HG03558 (cell line): Measurements from ENCODE around the gene PALS1.
"Not testable (repeated sequence)": the region's sequence is repeated elsewhere in the genome, so short reads cannot be mapped to it uniquely, and the experiment has no call there.

Experiments
- ATAC-seq: cut with Tn5 transposase; IDR thresholded peaks from one replicate; pipeline ENCODE4 v1.9.1; 2021; ENCODE audit warnings: moderate number of reproducible peaks; ENCODE audit not compliant: unreplicated experiment; ENCODE audit errors: extremely low read depth

The PALS1 gene

DNA sequence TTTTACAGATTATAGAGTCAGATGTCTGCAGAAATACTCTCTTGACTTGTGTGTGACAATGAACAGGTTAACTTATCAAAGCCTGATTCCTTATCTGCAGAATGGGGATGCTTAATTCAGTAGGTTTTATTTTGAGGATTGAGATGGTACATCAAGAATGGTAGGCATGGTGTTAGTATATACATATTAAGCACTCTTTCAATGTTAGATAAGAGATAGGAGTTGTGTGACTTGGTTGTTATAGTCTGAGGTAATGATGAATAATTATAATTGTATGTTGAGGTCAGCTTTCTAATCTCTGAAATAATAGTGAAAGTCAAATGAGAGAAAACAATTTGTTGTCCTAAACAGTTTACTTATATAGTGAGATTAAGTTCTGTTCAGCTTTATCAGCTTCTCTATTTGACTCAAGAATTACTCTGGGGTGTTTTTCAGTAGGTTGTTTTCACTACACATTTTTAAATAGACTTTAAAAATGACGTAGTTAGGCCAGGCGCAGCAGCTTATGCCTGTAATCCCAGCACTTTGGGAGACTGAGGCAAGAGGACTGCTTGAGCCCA lies 11.9 kb downstream of the PALS1 start:
- no peak for ATAC-seq

GRCh38 chr14:67257906-67258305 lies 16.7 kb downstream of the PALS1 start:
- no peak for ATAC-seq

GRCh38 chr14:67260965-67261364 lies 19.7 kb downstream of the PALS1 start:
- ATAC-seq, result no peak

DNA sequence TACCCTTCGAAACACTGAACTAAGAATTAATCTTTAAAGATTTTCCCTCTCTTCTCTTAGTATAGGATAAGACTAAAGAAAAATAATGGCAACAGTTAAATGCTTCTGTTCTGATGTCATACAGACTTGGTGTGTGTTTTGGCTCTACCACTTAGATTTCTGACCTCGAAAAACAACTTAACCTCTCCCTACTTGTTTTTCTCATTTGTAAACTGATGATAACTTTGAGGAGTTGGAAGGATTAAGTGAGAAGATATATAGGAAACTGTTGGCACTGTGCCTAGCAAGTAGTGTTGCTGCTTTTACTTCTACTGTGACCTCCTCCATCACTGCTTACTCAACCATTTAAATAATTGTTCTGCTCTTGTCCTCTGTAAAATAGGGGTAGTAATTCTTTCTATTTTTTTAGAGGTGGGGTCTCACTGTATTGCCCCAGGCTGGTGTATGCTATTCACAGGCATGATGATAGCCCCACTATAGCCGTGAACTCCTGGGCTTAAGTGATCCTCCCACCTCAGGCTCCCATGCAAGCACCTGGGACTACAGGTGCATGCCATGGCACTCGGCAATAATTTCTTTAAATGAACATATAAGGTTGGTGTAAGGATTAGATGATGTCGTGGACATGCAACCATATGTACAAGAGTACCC lies 22.4 kb downstream of the PALS1 start:
- ATAC-seq, result no peak

DNA sequence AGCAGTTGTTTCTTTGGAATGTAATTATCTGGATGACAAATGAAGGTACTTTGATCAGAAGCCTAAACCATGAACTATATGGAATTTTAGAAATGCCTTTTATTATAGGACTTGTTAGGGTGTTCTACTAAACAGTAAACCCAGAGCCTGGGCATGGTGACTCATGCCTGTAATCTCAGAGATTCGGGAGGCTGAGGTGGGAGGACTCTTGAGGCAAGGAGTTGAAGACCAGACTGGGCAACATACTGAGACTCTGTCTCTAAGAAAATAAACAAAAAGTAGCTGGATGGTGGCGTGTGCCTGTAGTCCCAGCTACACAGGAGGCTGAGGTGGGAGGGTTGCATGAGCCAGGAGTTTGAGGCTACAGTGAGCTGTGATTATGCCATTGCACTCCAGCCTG lies 23.9 kb downstream of the PALS1 start:
- ATAC-seq, result no peak

GRCh38 chr14:67267576-67268328 lies 26.5 kb downstream of the PALS1 start:
- ATAC-seq, result no peak

- no peak for ATAC-seq
Observed at GRCh38 chr14:67268426-67269150, 27.4 kb downstream of the PALS1 start.

GRCh38 chr14:67269298-67270060 lies 28.2 kb downstream of the PALS1 start:
- ATAC-seq, result no peak

GRCh38 chr14:67270145-67270753 lies 29.0 kb downstream of the PALS1 start:
- no peak for ATAC-seq

- ATAC-seq, result no peak
Observed at GRCh38 chr14:67270933-67271332, 29.7 kb downstream of the PALS1 start.

- ATAC-seq, result not testable (repeated sequence)
Observed at GRCh38 chr14:67273281-67273680, 32.0 kb downstream of the PALS1 start.

- no peak for ATAC-seq
Observed at GRCh38 chr14:67276131-67276530, 34.9 kb downstream of the PALS1 start.

GRCh38 chr14:67280506-67280905 lies 39.3 kb downstream of the PALS1 start:
- no peak for ATAC-seq

DNA sequence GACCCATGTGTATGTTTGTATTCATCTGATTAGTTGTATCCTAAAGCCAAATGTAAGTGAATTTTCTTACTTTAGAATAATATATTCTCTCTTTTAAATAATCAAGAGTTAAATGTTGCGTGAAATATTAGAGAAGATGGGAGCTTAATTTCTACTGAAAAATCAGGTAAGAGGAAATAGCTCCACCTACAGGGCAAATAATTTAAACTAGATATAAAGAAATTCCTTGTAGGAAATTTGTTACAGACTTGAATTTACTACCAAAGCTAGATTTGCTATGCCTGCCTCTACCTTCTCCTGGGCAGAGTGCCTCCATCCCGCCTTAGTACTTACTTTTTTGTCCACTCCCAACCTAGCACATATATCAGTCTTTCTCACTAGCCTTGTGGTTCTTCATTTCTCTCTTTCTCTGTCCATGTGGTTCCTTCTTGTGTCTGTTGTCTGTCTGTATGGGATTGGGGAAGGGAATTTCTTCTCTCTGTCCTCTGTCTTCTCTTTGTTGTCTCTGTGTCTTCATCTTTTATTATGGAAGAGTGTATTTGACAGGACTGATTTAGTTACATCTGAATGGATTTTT lies 44.7 kb downstream of the PALS1 start:
- no peak for ATAC-seq
